ENCODE measurements around the gene PFN1. TPM values are rescaled to one million over a fixed set of nuclear protein-coding genes. Genes with fewer than 3 reads are reported as not detected.

Gene PFN1
- total RNA-seq, 1 experiment from 2014 or later, result 748 TPM

GRCh38 chr17:4900231-4901107, 47.9 kb downstream of the PFN1 start:
- no peak overlapping the region for H3K9ac ChIP-seq (ENCODE audit: low read length)
- H2AFZ ChIP-seq (ENCODE audit: low read length), result no peak overlapping the region

DNA sequence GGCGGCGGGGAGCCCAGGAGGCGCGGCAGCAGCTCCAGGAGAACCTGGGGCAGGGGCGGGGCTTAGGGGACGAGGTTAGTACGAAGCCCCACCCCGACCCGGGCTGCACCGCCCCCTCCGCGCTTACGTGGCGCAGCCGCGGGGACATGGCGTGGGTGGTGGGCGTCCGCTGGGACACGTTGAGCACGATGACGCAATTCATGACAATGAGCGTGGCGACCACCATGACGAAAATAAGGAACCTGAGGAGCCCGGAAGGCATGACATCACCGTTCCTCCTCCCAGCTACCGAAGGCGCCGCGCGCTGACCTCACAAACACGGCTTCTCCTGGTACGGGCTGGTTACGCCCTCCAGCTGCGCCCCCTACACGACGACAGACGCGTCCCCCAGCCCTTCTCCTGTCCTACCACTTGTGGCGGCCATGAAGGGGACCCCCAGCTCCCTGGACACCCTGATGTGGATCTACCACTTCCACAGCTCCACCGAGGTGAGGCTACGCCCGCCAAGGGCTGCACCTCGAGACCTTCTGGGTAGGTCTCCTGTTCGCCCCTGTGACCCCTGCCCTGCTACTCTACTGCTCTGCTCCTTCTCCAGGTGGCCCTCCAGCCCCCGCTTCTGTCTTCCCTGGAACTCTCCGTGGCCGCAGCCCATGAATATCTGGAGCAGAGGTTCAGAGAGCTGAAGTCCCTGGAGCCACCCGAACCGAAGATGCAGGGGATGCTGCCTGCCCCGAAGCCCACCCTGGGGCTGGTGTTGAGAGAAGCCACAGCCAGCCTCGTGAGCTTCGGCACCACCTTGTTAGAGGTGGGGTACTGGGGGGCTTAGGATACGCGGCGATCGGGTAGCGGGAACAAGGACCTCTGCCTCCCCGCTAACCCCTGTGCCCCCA, 48.7 kb downstream of the PFN1 start, which contains the start of gene C17orf107:
Gene C17orf107, plus strand, starts transcription at position 196 of the 890 bp plus-strand sequence. Its CDS starts 227 bp downstream, at position 423.
- H3K27ac ChIP-seq (ENCODE audit: low read length), result no peak within 1 kb of the TSS
- no peak within 1 kb of the TSS for H2AFZ ChIP-seq (ENCODE audit: low read length)
- H3K27me3 ChIP-seq (ENCODE audit: low read length), result no peaks in the 10 kb centered on the region
- no peak within 1 kb of the TSS for H3K4me2 ChIP-seq (ENCODE audit: low read depth, low read length, poor library complexity, severe bottlenecking)
- H4K20me1 ChIP-seq (ENCODE audit: insufficient read depth, low read depth, low read length), result 0 out of 2 replicates have a peak, but pooled peaks cover 5% of the 10 kb centered on the region
- DNase-seq, result no peak
- H3K9ac ChIP-seq (ENCODE audit: low read length), result no peak within 1 kb of the TSS
- H3K9me2 ChIP-seq (replicated peaks; ENCODE audit: insufficient read depth, low read length), result no peaks in the 10 kb centered on the region
- no peaks in the 10 kb centered on the region for H3K9me3 ChIP-seq (ENCODE audit: low read length)
- no peaks in the 10 kb centered on the region for H3K79me2 ChIP-seq (ENCODE audit: low read length)
- peaks cover 8% of the 10 kb centered on the region for H3K4me1 ChIP-seq (ENCODE audit: low read length)
- H3K4me3 ChIP-seq (ENCODE audit: low read length), result no peak within 1 kb of the TSS
- H3K36me3 ChIP-seq (ENCODE audit: insufficient read depth, low read length), result no peaks in the 10 kb centered on the region; the same call in 1 of the 2 replicates

More at GRCh38 chr17:4900231-4901107, 47.9 kb downstream of the PFN1 start:
- H3K79me2 ChIP-seq (ENCODE audit: low read length), result no peaks in the 10 kb centered on the region
- H3K4me2 ChIP-seq (ENCODE audit: low read depth, low read length, poor library complexity, severe bottlenecking), result no peak overlapping the region
- no peak overlapping the region for H3K4me3 ChIP-seq (ENCODE audit: low read length)
- H3K4me1 ChIP-seq (ENCODE audit: low read length), result peaks cover 8% of the 10 kb centered on the region
- no peak overlapping the region for H3K27ac ChIP-seq (ENCODE audit: low read length)
- DNase-seq, result no peak
- no peaks in the 10 kb centered on the region; the same call in 1 of the 2 replicates for H3K36me3 ChIP-seq (ENCODE audit: insufficient read depth, low read length)
- no peaks in the 10 kb centered on the region for H3K9me3 ChIP-seq (ENCODE audit: low read length)
- no peaks in the 10 kb centered on the region for H3K27me3 ChIP-seq (ENCODE audit: low read length)
- 0 out of 2 replicates have a peak, but pooled peaks cover 5% of the 10 kb centered on the region for H4K20me1 ChIP-seq (ENCODE audit: insufficient read depth, low read depth, low read length)
- H3K9me2 ChIP-seq (replicated peaks; ENCODE audit: insufficient read depth, low read length), result no peaks in the 10 kb centered on the region

DNA sequence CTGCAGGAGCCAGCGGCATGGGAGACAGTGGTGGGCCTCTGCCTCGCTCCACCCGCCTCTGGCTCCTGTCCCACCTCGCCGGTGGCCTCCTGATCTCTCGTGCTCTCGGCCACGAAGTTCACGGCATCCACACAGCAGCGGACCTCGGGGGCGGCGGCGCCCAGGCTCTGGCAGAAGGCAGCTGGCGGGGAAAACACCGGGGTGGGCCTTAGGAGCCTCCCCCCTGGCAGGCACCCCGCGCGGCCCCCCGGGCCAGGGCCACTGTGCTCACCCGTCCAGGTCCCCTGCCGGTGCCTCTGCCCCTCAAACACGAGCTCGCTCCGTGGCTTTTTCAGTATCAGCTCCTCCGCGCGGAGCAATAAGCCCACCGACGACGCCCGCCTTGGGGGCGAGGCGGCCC, 49.4 kb downstream of the PFN1 start:
- no peak for DNase-seq
- Histone ChIP-seq H3K36me3 (ENCODE audit: insufficient read depth, low read length) (no peaks in the 10 kb centered on the region; the same call in 1 of the 2 replicates), H3K27me3 (ENCODE audit: low read length) (no peaks in the 10 kb centered on the region), H3K27ac (ENCODE audit: low read length) (no peak overlapping the region), H3K9ac (ENCODE audit: low read length) (no peak overlapping the region), H3K9me3 (ENCODE audit: low read length) (no peaks in the 10 kb centered on the region), H2AFZ (ENCODE audit: low read length) (no peak overlapping the region), H4K20me1 (ENCODE audit: insufficient read depth, low read depth, low read length) (0 out of 2 replicates have a peak, but pooled peaks cover 5% of the 10 kb centered on the region), H3K4me3 (ENCODE audit: low read length) (no peak overlapping the region), H3K4me2 (ENCODE audit: low read depth, low read length, poor library complexity, severe bottlenecking) (no peak overlapping the region), H3K9me2 (replicated peaks; ENCODE audit: insufficient read depth, low read length) (no peaks in the 10 kb centered on the region), H3K79me2 (ENCODE audit: low read length) (no peaks in the 10 kb centered on the region), H3K4me1 (ENCODE audit: low read length) (peaks cover 8% of the 10 kb centered on the region)

- no peaks in the 10 kb centered on the region for H3K79me2 ChIP-seq (ENCODE audit: low read length)
- H3K27me3 ChIP-seq (ENCODE audit: low read length), result no peaks in the 10 kb centered on the region
- no peak overlapping the region for H3K27ac ChIP-seq (ENCODE audit: low read length)
- DNase-seq, result no peak
- no peaks in the 10 kb centered on the region for H3K9me3 ChIP-seq (ENCODE audit: low read length)
- no peaks in the 10 kb centered on the region for H3K9me2 ChIP-seq (replicated peaks; ENCODE audit: insufficient read depth, low read length)
- H3K4me1 ChIP-seq (ENCODE audit: low read length), result peaks cover 6% of the 10 kb centered on the region
- H3K4me2 ChIP-seq (ENCODE audit: low read depth, low read length, poor library complexity, severe bottlenecking), result no peak overlapping the region
- 0 out of 2 replicates have a peak, but pooled peaks cover 5% of the 10 kb centered on the region for H4K20me1 ChIP-seq (ENCODE audit: insufficient read depth, low read depth, low read length)
- H3K9ac ChIP-seq (ENCODE audit: low read length), result no peak overlapping the region
- no peak overlapping the region for H3K4me3 ChIP-seq (ENCODE audit: low read length)
- no peak overlapping the region for H2AFZ ChIP-seq (ENCODE audit: low read length)
- H3K36me3 ChIP-seq (ENCODE audit: insufficient read depth, low read length), result no peaks in the 10 kb centered on the region; the same call in 1 of the 2 replicates
Observed at GRCh38 chr17:4898351-4898750, 50.0 kb downstream of the PFN1 start.

DNA sequence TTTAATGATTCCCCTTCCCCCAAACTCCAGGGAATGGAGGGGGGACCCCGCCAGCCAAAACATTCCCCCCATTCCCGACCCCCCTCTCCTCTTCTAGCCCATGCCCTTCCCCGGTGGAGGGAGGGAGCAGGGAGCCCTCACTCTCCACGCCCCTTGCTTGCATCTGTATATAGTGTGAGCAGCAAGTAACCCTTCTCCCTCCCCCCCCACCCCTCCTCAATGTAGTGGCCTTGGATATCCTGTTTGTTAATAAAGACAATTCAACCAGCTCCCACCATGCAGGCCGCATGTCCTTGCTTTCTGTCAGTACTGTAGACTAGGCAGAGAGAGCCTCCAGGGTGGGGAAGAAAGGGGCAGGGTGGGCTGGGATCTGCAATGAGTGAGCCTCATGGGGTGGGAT, 50.5 kb downstream of the PFN1 start:
- Histone ChIP-seq H3K36me3 (ENCODE audit: insufficient read depth, low read length) (no peaks in the 10 kb centered on the region; the same call in 1 of the 2 replicates), H3K79me2 (ENCODE audit: low read length) (no peaks in the 10 kb centered on the region), H4K20me1 (ENCODE audit: insufficient read depth, low read depth, low read length) (0 out of 2 replicates have a peak, but pooled peaks cover 5% of the 10 kb centered on the region), H3K4me1 (ENCODE audit: low read length) (peaks cover under 1% of the 10 kb centered on the region), H3K27ac (ENCODE audit: low read length) (no peak overlapping the region), H3K4me3 (ENCODE audit: low read length) (no peak overlapping the region), H3K9me3 (ENCODE audit: low read length) (no peaks in the 10 kb centered on the region), H3K9ac (ENCODE audit: low read length) (no peak overlapping the region), H3K27me3 (ENCODE audit: low read length) (no peaks in the 10 kb centered on the region), H3K9me2 (replicated peaks; ENCODE audit: insufficient read depth, low read length) (no peaks in the 10 kb centered on the region), H3K4me2 (ENCODE audit: low read depth, low read length, poor library complexity, severe bottlenecking) (no peak overlapping the region), H2AFZ (ENCODE audit: low read length) (no peak overlapping the region)
- no peak for DNase-seq

DNA sequence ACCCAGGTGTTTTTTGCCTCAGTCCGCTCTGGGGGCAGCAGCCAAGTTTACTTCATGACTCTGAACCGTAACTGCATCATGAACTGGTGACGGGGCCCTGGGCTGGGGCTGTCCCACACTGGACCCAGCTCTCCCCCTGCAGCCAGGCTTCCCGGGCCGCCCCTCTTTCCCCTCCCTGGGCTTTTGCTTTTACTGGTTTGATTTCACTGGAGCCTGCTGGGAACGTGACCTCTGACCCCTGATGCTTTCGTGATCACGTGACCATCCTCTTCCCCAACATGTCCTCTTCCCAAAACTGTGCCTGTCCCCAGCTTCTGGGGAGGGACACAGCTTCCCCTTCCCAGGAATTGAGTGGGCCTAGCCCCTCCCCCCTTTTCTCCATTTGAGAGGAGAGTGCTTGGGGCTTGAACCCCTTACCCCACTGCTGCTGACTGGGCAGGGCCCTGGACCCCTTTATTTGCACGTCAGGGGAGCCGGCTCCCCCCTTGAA, 51.1 kb downstream of the PFN1 start:
- no peaks in the 10 kb centered on the region for H3K9me3 ChIP-seq (ENCODE audit: low read length)
- DNase-seq, result no peak
- no peak overlapping the region for H3K27ac ChIP-seq (ENCODE audit: low read length)
- no peak overlapping the region for H3K4me3 ChIP-seq (ENCODE audit: low read length)
- no peaks in the 10 kb centered on the region for H3K79me2 ChIP-seq (ENCODE audit: low read length)
- H3K4me1 ChIP-seq (ENCODE audit: low read length), result no peaks in the 10 kb centered on the region
- no peak overlapping the region for H2AFZ ChIP-seq (ENCODE audit: low read length)
- H3K36me3 ChIP-seq (ENCODE audit: insufficient read depth, low read length), result no peaks in the 10 kb centered on the region; the same call in 1 of the 2 replicates
- no peaks in the 10 kb centered on the region for H3K27me3 ChIP-seq (ENCODE audit: low read length)
- H3K9ac ChIP-seq (ENCODE audit: low read length), result no peak overlapping the region
- 0 out of 2 replicates have a peak, but pooled peaks cover 3% of the 10 kb centered on the region for H4K20me1 ChIP-seq (ENCODE audit: insufficient read depth, low read depth, low read length)
- H3K9me2 ChIP-seq (replicated peaks; ENCODE audit: insufficient read depth, low read length), result no peaks in the 10 kb centered on the region
- no peak overlapping the region for H3K4me2 ChIP-seq (ENCODE audit: low read depth, low read length, poor library complexity, severe bottlenecking)

DNA sequence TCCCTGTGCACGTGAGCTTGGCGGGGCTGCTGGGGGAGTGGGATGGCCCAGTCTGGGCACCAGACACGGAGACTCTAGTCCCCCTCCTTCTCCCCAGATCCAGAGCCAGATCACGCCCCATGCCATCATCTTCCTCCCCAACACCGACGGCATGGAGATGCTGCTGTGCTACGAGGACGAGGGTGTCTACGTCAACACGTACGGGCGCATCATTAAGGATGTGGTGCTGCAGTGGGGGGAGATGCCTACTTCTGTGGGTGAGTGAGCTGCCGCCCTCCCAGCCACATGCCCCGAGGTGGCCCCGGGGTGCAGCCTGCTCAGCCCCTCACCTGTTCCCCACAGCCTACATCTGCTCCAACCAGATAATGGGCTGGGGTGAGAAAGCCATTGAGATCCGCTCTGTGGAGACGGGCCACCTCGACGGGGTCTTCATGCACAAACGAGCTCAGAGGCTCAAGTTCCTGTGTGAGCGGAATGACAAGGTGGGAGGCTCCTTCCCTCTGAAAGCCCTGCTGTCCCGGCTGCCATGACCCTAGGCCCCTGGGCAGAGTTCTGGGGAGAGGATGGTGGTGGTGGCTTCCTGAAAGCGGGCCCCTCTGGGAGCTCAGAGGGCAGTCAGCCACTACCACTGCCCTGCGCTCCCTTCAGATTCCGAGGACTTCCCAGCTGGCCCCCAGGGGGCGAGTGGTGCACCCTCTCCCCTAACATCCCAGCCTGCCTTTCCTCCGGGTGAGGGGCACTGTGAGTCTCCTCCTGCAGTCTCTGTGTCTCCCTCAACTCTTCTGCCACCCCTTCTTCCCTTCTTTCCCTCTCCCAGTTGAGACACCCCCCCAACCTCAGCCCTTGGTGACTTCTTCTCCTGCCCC, 51.8 kb downstream of the PFN1 start:
- Histone ChIP-seq H3K27ac (ENCODE audit: low read length) (no peak overlapping the region), H3K4me3 (ENCODE audit: low read length) (no peak overlapping the region), H2AFZ (ENCODE audit: low read length) (no peak overlapping the region), H3K36me3 (ENCODE audit: insufficient read depth, low read length) (no peaks in the 10 kb centered on the region; the same call in 1 of the 2 replicates), H3K4me1 (ENCODE audit: low read length) (no peaks in the 10 kb centered on the region), H3K9me2 (replicated peaks; ENCODE audit: insufficient read depth, low read length) (no peaks in the 10 kb centered on the region), H3K27me3 (ENCODE audit: low read length) (no peaks in the 10 kb centered on the region), H3K79me2 (ENCODE audit: low read length) (no peaks in the 10 kb centered on the region), H4K20me1 (ENCODE audit: insufficient read depth, low read depth, low read length) (no peaks in the 10 kb centered on the region), H3K4me2 (ENCODE audit: low read depth, low read length, poor library complexity, severe bottlenecking) (no peak overlapping the region), H3K9me3 (ENCODE audit: low read length) (no peaks in the 10 kb centered on the region), H3K9ac (ENCODE audit: low read length) (no peak overlapping the region)
- DNase-seq, result no peak

Measured in Karpas-422 (cell line).